ENCODE measurements around the gene PADI2. TPM values are rescaled to one million over a fixed set of nuclear protein-coding genes. Genes with fewer than 3 reads are reported as not detected.

Gene PADI2
- total and polyA plus RNA-seq, 2 donors (not counting 1 experiment from before 2014, with no cell fraction given), result 0.25 to 14.2 TPM

DNA sequence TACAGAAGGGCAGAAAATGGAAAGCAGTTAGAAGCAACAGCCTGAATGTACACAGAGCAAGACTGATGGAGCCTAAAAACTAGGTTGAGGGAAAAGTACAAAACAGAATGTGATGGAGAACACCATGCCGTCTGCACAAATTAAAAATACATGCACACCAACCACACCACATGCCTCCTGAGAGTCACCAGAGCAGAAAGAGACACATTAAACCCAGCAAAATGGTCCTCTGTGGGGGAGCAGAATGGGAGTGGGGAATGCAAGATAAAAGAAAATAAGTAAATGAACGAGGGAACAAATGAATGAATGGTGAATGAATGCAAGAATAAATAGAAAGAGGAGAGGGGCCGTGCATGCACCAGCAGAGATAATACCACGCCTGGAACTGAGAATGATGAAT is 24.1 kb downstream of the PADI2 start:
- WGBS (ENCODE audit: insufficient coverage), result 20% methylated on average over 1 of the region's 4 CpGs
- CTCF ChIA-PET, result no interaction called here
- no peak overlapping the region for H3K27ac Mint-ChIP-seq

DNA sequence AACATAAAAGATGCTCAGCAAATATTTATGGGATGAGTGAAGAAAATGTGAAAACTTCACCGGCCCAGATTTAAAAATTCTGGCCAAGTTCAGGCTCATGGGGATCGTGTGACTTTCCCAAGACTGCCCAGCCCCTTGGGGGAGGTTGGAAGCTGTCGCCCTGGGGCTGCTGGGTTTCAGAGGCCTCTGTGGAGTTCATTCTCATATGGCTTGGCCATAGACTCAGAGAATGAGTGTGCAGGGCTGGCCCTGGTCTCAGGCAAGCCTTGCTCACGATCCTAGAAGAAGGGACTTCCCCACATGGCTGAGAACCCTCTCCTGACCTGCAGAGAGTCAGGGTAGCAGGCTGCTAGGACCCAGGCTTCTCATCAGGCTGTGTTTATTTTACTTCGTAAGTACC is 24.6 kb downstream of the PADI2 start:
- ATAC-seq (ENCODE audit: low read depth) (no peak), DNase-seq (no peak)
- H2AFZ ChIP-seq (ENCODE audit: insufficient read depth, low read depth, low read length, poor library complexity, severe bottlenecking), result no peak overlapping the region
- no peak overlapping the region for H3K4me3 ChIP-seq (ENCODE audit: control extremely low read depth in 1 of 5, extremely low read depth in 1 of 5, insufficient read depth in 1 of 5, low read depth in 2 of 5, low read length in 4 of 5)
- intact Hi-C loops (cut with micrococcal nuclease), result no loop called here
- H3K4me3 Mint-ChIP-seq, result no peak overlapping the region
- H3K9me3 Mint-ChIP-seq (ENCODE audit: insufficient read depth), result no peaks in the 10 kb centered on the region
- H3K9me3 ChIP-seq (ENCODE audit: control extremely low read depth in 1 of 3, control insufficient read depth in 2 of 3, insufficient read depth in 1 of 3, low read length in 2 of 3), result peaks cover 0 to 21% (median 0%) of the 10 kb centered on the region in 3 donors
- H3K4me2 ChIP-seq (replicated peaks; ENCODE audit: low read depth, low read length, poor library complexity, severe bottlenecking), result no peak overlapping the region
- WGBS (ENCODE audit: insufficient coverage), result 72% methylated on average over 4 of the region's 5 CpGs
- no peaks in the 10 kb centered on the region for H3K36me3 ChIP-seq (replicated peaks in 1 of 2; ENCODE audit: control extremely low read depth in 1 of 2, control insufficient read depth in 1 of 2, extremely low read depth in 1 of 2, insufficient read depth in 2 of 2, low read length in 1 of 2)
- no peaks in the 10 kb centered on the region for H3K4me1 Mint-ChIP-seq
- no peaks in the 10 kb centered on the region for H3K79me2 ChIP-seq (ENCODE audit: control insufficient read depth, insufficient read depth, low read length)
- no peak overlapping the region for H3K9ac ChIP-seq (ENCODE audit: low read length)
- peaks cover 3% of the 10 kb centered on the region for H3K27me3 Mint-ChIP-seq
- H4K20me1 ChIP-seq (ENCODE audit: control insufficient read depth, insufficient read depth, low read length, poor library complexity, severe bottlenecking), result no peaks in the 10 kb centered on the region
- no peak overlapping the region for H3K27ac Mint-ChIP-seq
- POLR2A ChIA-PET, result no interaction called here
- CTCF ChIA-PET, result no interaction called here
- H3K27me3 ChIP-seq (replicated peaks in 1 of 4; ENCODE audit: control extremely low read depth in 1 of 4, control insufficient read depth in 3 of 4, insufficient read depth in 4 of 4, low read length in 3 of 4), result no peaks in the 10 kb centered on the region
- no peaks in the 10 kb centered on the region for H3K4me1 ChIP-seq (ENCODE audit: control insufficient read depth in 2 of 2, insufficient read depth in 2 of 2, low read length in 2 of 2)
- TF ChIP-seq EZH2 (IDR thresholded peaks at IDR 0.05; ENCODE audit: borderline replicate concordance, insufficient read depth, low read depth, low read length, poor library complexity, severe bottlenecking), result no peak
- TF ChIP-seq, protein P1, sequence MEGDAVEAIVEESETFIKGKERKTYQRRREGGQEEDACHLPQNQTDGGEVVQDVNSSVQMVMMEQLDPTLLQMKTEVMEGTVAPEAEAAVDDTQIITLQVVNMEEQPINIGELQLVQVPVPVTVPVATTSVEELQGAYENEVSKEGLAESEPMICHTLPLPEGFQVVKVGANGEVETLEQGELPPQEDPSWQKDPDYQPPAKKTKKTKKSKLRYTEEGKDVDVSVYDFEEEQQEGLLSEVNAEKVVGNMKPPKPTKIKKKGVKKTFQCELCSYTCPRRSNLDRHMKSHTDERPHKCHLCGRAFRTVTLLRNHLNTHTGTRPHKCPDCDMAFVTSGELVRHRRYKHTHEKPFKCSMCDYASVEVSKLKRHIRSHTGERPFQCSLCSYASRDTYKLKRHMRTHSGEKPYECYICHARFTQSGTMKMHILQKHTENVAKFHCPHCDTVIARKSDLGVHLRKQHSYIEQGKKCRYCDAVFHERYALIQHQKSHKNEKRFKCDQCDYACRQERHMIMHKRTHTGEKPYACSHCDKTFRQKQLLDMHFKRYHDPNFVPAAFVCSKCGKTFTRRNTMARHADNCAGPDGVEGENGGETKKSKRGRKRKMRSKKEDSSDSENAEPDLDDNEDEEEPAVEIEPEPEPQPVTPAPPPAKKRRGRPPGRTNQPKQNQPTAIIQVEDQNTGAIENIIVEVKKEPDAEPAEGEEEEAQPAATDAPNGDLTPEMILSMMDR (IDR thresholded peaks at IDR 0.05), result no peak
- no peak overlapping the region for H3K27ac ChIP-seq (ENCODE audit: low read length in 2 of 2)

More for the DNA sequence above, 24.1 kb downstream of the PADI2 start:
- H3K4me1 ChIP-seq (ENCODE audit: control insufficient read depth in 2 of 2, insufficient read depth in 2 of 2, low read length in 2 of 2), result no peaks in the 10 kb centered on the region
- H3K27me3 Mint-ChIP-seq, result peaks cover 3% of the 10 kb centered on the region
- DNase-seq (no peak), ATAC-seq (ENCODE audit: low read depth) (no peak)
- intact Hi-C loops (cut with micrococcal nuclease), result no loop called here
- no peak overlapping the region for H3K4me2 ChIP-seq (replicated peaks; ENCODE audit: low read depth, low read length, poor library complexity, severe bottlenecking)
- H2AFZ ChIP-seq (ENCODE audit: insufficient read depth, low read depth, low read length, poor library complexity, severe bottlenecking), result no peak overlapping the region
- POLR2A ChIA-PET, result no interaction called here
- no peaks in the 10 kb centered on the region for H4K20me1 ChIP-seq (ENCODE audit: control insufficient read depth, insufficient read depth, low read length, poor library complexity, severe bottlenecking)
- no peaks in the 10 kb centered on the region for H3K4me1 Mint-ChIP-seq
- H3K9me3 Mint-ChIP-seq (ENCODE audit: insufficient read depth), result no peaks in the 10 kb centered on the region
- H3K9me3 ChIP-seq (ENCODE audit: control extremely low read depth in 1 of 3, control insufficient read depth in 2 of 3, insufficient read depth in 1 of 3, low read length in 2 of 3), result peaks cover 0 to 21% (median 0%) of the 10 kb centered on the region in 3 donors
- H3K9ac ChIP-seq (ENCODE audit: low read length), result no peak overlapping the region
- H3K79me2 ChIP-seq (ENCODE audit: control insufficient read depth, insufficient read depth, low read length), result no peaks in the 10 kb centered on the region
- no peak overlapping the region for H3K4me3 ChIP-seq (ENCODE audit: control extremely low read depth in 1 of 5, extremely low read depth in 1 of 5, insufficient read depth in 1 of 5, low read depth in 2 of 5, low read length in 4 of 5)
- H3K4me3 Mint-ChIP-seq, result no peak overlapping the region
- no peaks in the 10 kb centered on the region for H3K27me3 ChIP-seq (replicated peaks in 1 of 4; ENCODE audit: control extremely low read depth in 1 of 4, control insufficient read depth in 3 of 4, insufficient read depth in 4 of 4, low read length in 3 of 4)
- no peak overlapping the region for H3K27ac ChIP-seq (ENCODE audit: low read length in 2 of 2)
- H3K36me3 ChIP-seq (replicated peaks in 1 of 2; ENCODE audit: control extremely low read depth in 1 of 2, control insufficient read depth in 1 of 2, extremely low read depth in 1 of 2, insufficient read depth in 2 of 2, low read length in 1 of 2), result no peaks in the 10 kb centered on the region
- TF ChIP-seq EZH2 (IDR thresholded peaks at IDR 0.05; ENCODE audit: borderline replicate concordance, insufficient read depth, low read depth, low read length, poor library complexity, severe bottlenecking), result no peak
- TF ChIP-seq, protein P1 (IDR thresholded peaks at IDR 0.05), result no peak

All from B cell (primary cell).